Measurements from ENCODE around the gene IL36RN. TPM values are rescaled to one million over a fixed set of nuclear protein-coding genes. Genes with fewer than 3 reads are reported as not detected.

Gene IL36RN
- total and polyA plus RNA-seq, 3 experiments from 2014 or later = not detected

DNA sequence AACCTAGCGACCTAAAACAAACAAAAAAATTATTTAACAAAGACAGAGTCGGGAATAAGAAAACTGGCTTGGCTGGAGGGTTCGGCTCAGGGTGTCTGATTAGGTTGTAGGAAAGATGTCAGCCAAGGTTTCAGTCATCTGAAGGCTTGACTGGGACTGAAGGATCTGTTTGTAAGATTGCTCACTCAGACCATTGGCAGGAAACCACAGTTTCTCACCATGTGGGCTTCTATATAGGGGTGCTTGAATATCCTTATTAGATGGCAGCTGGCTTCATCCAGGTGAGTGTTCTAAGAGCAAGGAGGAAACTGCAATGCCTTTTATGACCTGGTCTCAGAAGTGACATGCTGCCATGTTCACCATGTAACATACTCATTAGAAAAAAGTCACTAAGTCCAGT is 5.3 kb upstream of the IL36RN start:
- Histone ChIP-seq H3K9me3 (ENCODE audit: low read length) (peaks cover 4% of the 10 kb centered on the region), H3K36me3 (ENCODE audit: insufficient read depth, low read length) (no peaks in the 10 kb centered on the region), H3K27me3 (ENCODE audit: insufficient read depth, low read length, poor library complexity, severe bottlenecking) (no peaks in the 10 kb centered on the region), H3K4me3 (ENCODE audit: low read length) (no peak overlapping the region), H3K4me1 (ENCODE audit: insufficient read depth, low read length) (no peaks in the 10 kb centered on the region), H3K27ac (ENCODE audit: low read depth, low read length) (no peak overlapping the region)
- Mint-ChIP-seq H3K36me3 (peaks cover 0 to 3% (median 0%) of the 10 kb centered on the region in 3 donors), H3K27me3 (peaks cover 9 to 16% of the 10 kb centered on the region in 2 donors), H3K4me1 (peaks cover 2 to 8% (median 4%) of the 10 kb centered on the region in 3 donors), H3K4me3 (no peak overlapping the region), H3K27ac (no peak overlapping the region), H3K9me3 (peaks cover 0 to 14% (median 11%) of the 10 kb centered on the region in 5 donors)
- POLR2A ChIA-PET = no interaction called here
- CTCF ChIA-PET = no interaction called here
- no peak for DNase-seq

DNA sequence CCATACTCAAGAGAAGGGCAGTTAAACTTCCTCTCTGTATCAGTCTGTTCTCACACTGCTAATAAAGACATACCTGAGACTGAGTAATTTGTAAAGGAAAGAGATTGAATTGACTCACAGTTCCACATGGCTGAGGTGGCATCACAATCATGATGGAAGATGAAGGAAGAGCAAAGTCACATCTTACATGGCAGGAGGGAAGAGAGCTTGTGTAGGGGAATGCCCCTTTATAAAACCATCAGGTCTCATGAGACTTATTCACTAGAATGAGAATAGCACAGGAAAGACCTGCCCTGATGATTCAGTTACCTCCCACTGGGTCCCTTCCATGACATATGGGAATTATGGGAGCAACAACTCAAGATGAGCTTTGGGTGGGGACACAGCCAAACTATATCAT is 4.9 kb upstream of the IL36RN start:
- CTCF ChIA-PET = no interaction called here
- H3K4me1 Mint-ChIP-seq = peaks cover 2 to 8% (median 4%) of the 10 kb centered on the region in 3 donors
- peaks cover 9 to 13% of the 10 kb centered on the region in 2 donors for H3K27me3 Mint-ChIP-seq
- peaks cover 4% of the 10 kb centered on the region for H3K9me3 ChIP-seq (ENCODE audit: low read length)
- no peak overlapping the region for H3K4me3 ChIP-seq (ENCODE audit: low read length)
- no peaks in the 10 kb centered on the region for H3K36me3 ChIP-seq (ENCODE audit: insufficient read depth, low read length)
- no peak overlapping the region for H3K4me3 Mint-ChIP-seq
- no peaks in the 10 kb centered on the region for H3K27me3 ChIP-seq (ENCODE audit: insufficient read depth, low read length, poor library complexity, severe bottlenecking)
- POLR2A ChIA-PET = no interaction called here
- H3K27ac ChIP-seq (ENCODE audit: low read depth, low read length) = no peak overlapping the region
- no peaks in the 10 kb centered on the region for H3K4me1 ChIP-seq (ENCODE audit: insufficient read depth, low read length)
- H3K27ac Mint-ChIP-seq = no peak overlapping the region
- H3K36me3 Mint-ChIP-seq = peaks cover 0 to 3% (median 0%) of the 10 kb centered on the region in 3 donors
- no peak for DNase-seq
- peaks cover 0 to 14% (median 11%) of the 10 kb centered on the region in 5 donors for H3K9me3 Mint-ChIP-seq

DNA sequence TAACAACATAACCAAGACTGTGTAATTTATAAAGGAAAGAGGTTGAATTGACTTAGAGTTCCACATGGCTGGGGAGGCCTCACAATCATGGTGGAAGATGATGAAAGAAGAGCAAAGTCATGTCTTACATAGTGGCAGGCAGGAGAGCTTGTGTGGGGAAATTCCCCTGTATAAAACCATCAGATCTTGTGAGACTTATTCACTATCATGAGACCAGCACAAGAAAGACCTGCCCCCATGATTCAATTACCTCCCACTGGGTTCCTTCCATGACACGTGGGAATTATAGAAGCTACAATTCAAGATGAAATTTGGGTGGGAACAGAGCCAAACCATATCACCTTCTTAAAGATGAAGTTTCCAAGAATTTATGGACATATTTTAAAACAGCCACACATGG is 2.5 kb upstream of the IL36RN start:
- Mint-ChIP-seq H3K27me3 (peaks cover 9 to 10% of the 10 kb centered on the region in 2 donors), H3K4me1 (peaks cover 2 to 8% (median 4%) of the 10 kb centered on the region in 3 donors), H3K36me3 (no peaks in the 10 kb centered on the region), H3K9me3 (peaks cover 0 to 14% (median 9%) of the 10 kb centered on the region in 5 donors), H3K27ac (no peak overlapping the region), H3K4me3 (no peak overlapping the region)
- Histone ChIP-seq H3K4me3 (ENCODE audit: low read length) (no peak overlapping the region), H3K27me3 (ENCODE audit: insufficient read depth, low read length, poor library complexity, severe bottlenecking) (no peaks in the 10 kb centered on the region), H3K36me3 (ENCODE audit: insufficient read depth, low read length) (no peaks in the 10 kb centered on the region), H3K27ac (ENCODE audit: low read depth, low read length) (no peak overlapping the region), H3K4me1 (ENCODE audit: insufficient read depth, low read length) (no peaks in the 10 kb centered on the region), H3K9me3 (ENCODE audit: low read length) (peaks cover 4% of the 10 kb centered on the region)
- ChIA-PET POLR2A (no interaction called here), CTCF (no interaction called here)
- no peak for DNase-seq

DNA sequence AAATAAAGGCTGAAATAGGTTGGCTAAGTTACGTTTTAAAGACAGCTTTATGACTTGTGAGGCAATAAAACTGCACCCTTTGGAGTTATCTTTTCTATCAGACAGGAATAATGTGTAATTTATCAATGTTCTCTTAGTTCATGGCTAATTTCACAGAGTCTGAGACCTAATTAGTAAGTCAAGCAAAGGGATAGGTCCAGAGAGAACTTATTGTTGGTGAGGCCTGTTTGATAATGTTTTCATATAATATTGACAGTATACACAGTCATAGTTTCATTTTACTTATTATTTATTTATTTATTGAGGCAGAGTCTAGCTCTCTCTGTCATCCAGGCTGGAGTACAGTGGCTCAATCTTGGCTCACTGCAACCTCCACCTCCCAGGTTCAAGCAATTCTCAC is 1.9 kb upstream of the IL36RN start:
- Mint-ChIP-seq H3K4me1 (peaks cover 2 to 8% (median 4%) of the 10 kb centered on the region in 3 donors), H3K27me3 (peaks cover 11% of the 10 kb centered on the region in 2 donors), H3K9me3 (peaks cover 0 to 14% (median 9%) of the 10 kb centered on the region in 5 donors), H3K36me3 (no peaks in the 10 kb centered on the region), H3K27ac (no peak overlapping the region), H3K4me3 (no peak overlapping the region)
- Histone ChIP-seq H3K27me3 (ENCODE audit: insufficient read depth, low read length, poor library complexity, severe bottlenecking) (no peaks in the 10 kb centered on the region), H3K9me3 (ENCODE audit: low read length) (peaks cover 4% of the 10 kb centered on the region), H3K4me3 (ENCODE audit: low read length) (no peak overlapping the region), H3K27ac (ENCODE audit: low read depth, low read length) (no peak overlapping the region), H3K4me1 (ENCODE audit: insufficient read depth, low read length) (no peaks in the 10 kb centered on the region), H3K36me3 (ENCODE audit: insufficient read depth, low read length) (no peaks in the 10 kb centered on the region)
- DNase-seq = no peak
- ChIA-PET POLR2A (no interaction called here), CTCF (no interaction called here)

DNA sequence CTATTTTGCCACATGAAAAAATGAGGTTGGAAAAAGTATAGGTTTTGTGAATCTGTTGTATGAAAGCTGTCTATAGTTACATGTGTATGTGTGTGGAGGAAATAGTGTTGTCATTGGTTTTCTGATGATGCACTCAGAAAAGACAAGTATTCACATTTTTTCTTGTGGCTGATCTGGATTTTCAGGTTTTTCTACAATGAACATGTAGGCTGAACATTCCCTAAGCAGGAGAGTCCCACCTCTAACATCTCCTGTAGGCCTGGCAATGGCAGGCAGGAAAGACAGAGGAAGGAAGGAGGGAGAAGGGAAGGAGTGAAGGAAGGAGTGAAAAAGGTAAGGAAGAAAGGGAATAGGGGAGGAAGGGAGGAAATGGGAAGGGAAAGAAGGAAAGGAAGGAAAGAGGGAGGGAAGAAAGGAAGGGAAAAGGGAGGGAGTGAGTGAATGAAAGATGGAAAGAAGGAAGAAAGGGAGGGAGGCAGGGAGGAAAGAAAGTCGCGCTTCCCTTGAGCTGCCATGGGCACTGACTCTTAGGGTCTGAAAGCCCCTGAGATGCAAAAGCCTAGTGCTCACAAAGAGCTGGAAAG is 495 bp upstream of the IL36RN start:
- H3K27ac Mint-ChIP-seq = no peak overlapping the region
- H3K4me3 Mint-ChIP-seq = no peak overlapping the region
- H3K4me1 Mint-ChIP-seq = peaks cover 0 to 6% (median 1%) of the 10 kb centered on the region in 3 donors
- no peak overlapping the region for H3K4me3 ChIP-seq (ENCODE audit: low read length)
- peaks cover 3 to 14% of the 10 kb centered on the region in 2 donors for H3K27me3 Mint-ChIP-seq
- CTCF ChIA-PET = no interaction called here
- DNase-seq = no peak
- no peaks in the 10 kb centered on the region for H3K36me3 Mint-ChIP-seq
- H3K9me3 Mint-ChIP-seq = peaks cover 0 to 14% (median 9%) of the 10 kb centered on the region in 5 donors
- no peaks in the 10 kb centered on the region for H3K4me1 ChIP-seq (ENCODE audit: insufficient read depth, low read length)
- H3K27ac ChIP-seq (ENCODE audit: low read depth, low read length) = no peak overlapping the region
- H3K27me3 ChIP-seq (ENCODE audit: insufficient read depth, low read length, poor library complexity, severe bottlenecking) = no peaks in the 10 kb centered on the region
- no peaks in the 10 kb centered on the region for H3K36me3 ChIP-seq (ENCODE audit: insufficient read depth, low read length)
- H3K9me3 ChIP-seq (ENCODE audit: low read length) = peaks cover 4% of the 10 kb centered on the region
- POLR2A ChIA-PET = no interaction called here

DNA sequence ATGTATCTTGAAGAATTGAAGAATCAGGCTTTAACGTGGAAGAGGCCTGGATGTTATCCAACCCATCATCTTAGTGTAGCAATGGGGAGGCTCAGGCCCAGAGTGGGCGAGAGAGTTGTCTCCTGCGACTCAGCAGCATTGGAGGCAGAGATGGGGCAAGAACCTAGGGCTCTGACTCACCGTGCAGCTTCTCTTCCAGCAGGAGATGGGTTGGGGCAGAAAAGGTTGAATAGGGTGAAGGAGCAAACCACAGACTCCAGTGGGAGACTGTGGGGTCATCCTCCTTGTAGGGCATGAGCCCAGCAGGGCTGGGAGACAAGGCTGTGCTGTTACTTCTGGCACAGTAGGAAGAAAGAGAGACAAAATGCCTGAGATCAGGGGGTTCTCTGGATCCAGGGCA is 1.4 kb downstream of the IL36RN start:
- CTCF ChIA-PET = no interaction called here
- no peaks in the 10 kb centered on the region for H3K27me3 ChIP-seq (ENCODE audit: insufficient read depth, low read length, poor library complexity, severe bottlenecking)
- H3K9me3 ChIP-seq (ENCODE audit: low read length) = no peaks in the 10 kb centered on the region
- POLR2A ChIA-PET = no interaction called here
- H3K4me1 ChIP-seq (ENCODE audit: insufficient read depth, low read length) = no peaks in the 10 kb centered on the region
- no peaks in the 10 kb centered on the region for H3K36me3 ChIP-seq (ENCODE audit: insufficient read depth, low read length)
- H3K9me3 Mint-ChIP-seq = peaks cover 0 to 7% (median 5%) of the 10 kb centered on the region in 5 donors
- H3K4me3 Mint-ChIP-seq = no peak overlapping the region
- H3K27ac Mint-ChIP-seq = no peak overlapping the region
- H3K27me3 Mint-ChIP-seq = peaks cover 2 to 19% of the 10 kb centered on the region in 2 donors
- H3K4me3 ChIP-seq (ENCODE audit: low read length) = no peak overlapping the region
- no peak overlapping the region for H3K27ac ChIP-seq (ENCODE audit: low read depth, low read length)
- no peak for DNase-seq
- H3K36me3 Mint-ChIP-seq = no peaks in the 10 kb centered on the region
- no peaks in the 10 kb centered on the region for H3K4me1 Mint-ChIP-seq

DNA sequence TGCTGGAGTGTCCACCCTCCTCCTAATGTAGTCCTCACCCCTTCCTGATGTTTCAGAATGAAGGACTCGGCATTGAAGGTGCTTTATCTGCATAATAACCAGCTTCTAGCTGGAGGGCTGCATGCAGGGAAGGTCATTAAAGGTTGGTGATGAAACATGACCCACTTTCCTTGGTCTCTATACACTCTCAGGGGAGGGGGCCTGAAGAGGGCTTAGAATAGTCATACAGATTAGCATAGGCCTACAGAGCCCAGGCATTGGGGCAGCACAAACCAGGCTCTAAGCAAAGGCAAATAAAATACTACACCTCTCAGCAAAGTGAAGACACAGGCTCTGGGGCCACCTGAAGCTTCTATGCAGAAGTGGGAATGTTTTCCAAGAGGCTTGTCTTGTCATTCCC is 1.8 kb downstream of the IL36RN start:
- no peak for DNase-seq
- POLR2A ChIA-PET = no interaction called here
- H3K36me3 ChIP-seq (ENCODE audit: insufficient read depth, low read length) = no peaks in the 10 kb centered on the region
- no peak overlapping the region for H3K4me3 ChIP-seq (ENCODE audit: low read length)
- peaks cover 2 to 16% of the 10 kb centered on the region in 2 donors for H3K27me3 Mint-ChIP-seq
- no peaks in the 10 kb centered on the region for H3K9me3 ChIP-seq (ENCODE audit: low read length)
- H3K27ac ChIP-seq (ENCODE audit: low read depth, low read length) = no peak overlapping the region
- no peaks in the 10 kb centered on the region for H3K36me3 Mint-ChIP-seq
- CTCF ChIA-PET = no interaction called here
- peaks cover 0 to 4% (median under 1%) of the 10 kb centered on the region in 5 donors for H3K9me3 Mint-ChIP-seq
- no peak overlapping the region for H3K4me3 Mint-ChIP-seq
- H3K4me1 ChIP-seq (ENCODE audit: insufficient read depth, low read length) = no peaks in the 10 kb centered on the region
- no peak overlapping the region for H3K27ac Mint-ChIP-seq
- no peaks in the 10 kb centered on the region for H3K27me3 ChIP-seq (ENCODE audit: insufficient read depth, low read length, poor library complexity, severe bottlenecking)
- no peaks in the 10 kb centered on the region for H3K4me1 Mint-ChIP-seq

DNA sequence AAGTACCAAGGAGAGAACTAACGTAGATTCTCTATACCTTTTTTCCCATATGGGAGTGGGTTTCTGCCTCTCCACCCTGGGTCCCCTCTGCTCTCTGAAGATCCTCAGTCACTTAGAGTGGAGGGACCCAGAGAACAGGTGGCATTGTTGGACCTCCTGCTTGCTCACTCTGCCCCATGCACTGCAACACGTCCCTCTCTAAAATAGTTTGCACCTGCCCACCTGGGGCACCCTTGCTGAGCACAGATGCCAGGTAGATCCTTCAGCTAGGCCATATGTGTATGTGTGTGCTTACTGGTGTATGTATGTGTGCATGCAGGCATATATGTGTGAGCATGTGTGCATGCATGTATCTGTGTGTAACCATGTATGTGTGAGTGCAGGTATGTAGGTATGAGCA is 2.2 kb downstream of the IL36RN start:
- DNase-seq = no peak
- no peaks in the 10 kb centered on the region for H3K36me3 ChIP-seq (ENCODE audit: insufficient read depth, low read length)
- H3K36me3 Mint-ChIP-seq = no peaks in the 10 kb centered on the region
- POLR2A ChIA-PET = no interaction called here
- CTCF ChIA-PET = no interaction called here
- no peak overlapping the region for H3K27ac Mint-ChIP-seq
- no peak overlapping the region for H3K4me3 ChIP-seq (ENCODE audit: low read length)
- H3K4me1 Mint-ChIP-seq = no peaks in the 10 kb centered on the region
- H3K27ac ChIP-seq (ENCODE audit: low read depth, low read length) = no peak overlapping the region
- H3K9me3 Mint-ChIP-seq = peaks cover 0 to 2% (median 0%) of the 10 kb centered on the region in 5 donors
- peaks cover 2 to 16% of the 10 kb centered on the region in 2 donors for H3K27me3 Mint-ChIP-seq
- no peaks in the 10 kb centered on the region for H3K4me1 ChIP-seq (ENCODE audit: insufficient read depth, low read length)
- H3K9me3 ChIP-seq (ENCODE audit: low read length) = no peaks in the 10 kb centered on the region
- H3K4me3 Mint-ChIP-seq = no peak overlapping the region
- H3K27me3 ChIP-seq (ENCODE audit: insufficient read depth, low read length, poor library complexity, severe bottlenecking) = no peaks in the 10 kb centered on the region

Measured in CD8-positive, alpha-beta memory T cell (primary cell).